H54 (cell line): ENCODE measurements around the gene SLC25A52.

Experiments
- DNase-seq: peaks from one replicate; pipeline ENCODE4 v3.0.0; 2011; ENCODE audit warnings: low spot score, mixed read lengths; ENCODE audit not compliant: insufficient read length
- FAIRE-seq: peaks from 3 replicates; lab custom pipeline; 2011; peaks lifted over from hg19 to GRCh38; lab: Jason Lieb, UNC
- POLR2A ChIP-seq: IDR thresholded peaks from 2 replicates; pipeline ENCODE4 v1.6.1; 2011; ENCODE audit warnings: low read depth, mild to moderate bottlenecking, low read length

SLC25A52 gene

DNA sequence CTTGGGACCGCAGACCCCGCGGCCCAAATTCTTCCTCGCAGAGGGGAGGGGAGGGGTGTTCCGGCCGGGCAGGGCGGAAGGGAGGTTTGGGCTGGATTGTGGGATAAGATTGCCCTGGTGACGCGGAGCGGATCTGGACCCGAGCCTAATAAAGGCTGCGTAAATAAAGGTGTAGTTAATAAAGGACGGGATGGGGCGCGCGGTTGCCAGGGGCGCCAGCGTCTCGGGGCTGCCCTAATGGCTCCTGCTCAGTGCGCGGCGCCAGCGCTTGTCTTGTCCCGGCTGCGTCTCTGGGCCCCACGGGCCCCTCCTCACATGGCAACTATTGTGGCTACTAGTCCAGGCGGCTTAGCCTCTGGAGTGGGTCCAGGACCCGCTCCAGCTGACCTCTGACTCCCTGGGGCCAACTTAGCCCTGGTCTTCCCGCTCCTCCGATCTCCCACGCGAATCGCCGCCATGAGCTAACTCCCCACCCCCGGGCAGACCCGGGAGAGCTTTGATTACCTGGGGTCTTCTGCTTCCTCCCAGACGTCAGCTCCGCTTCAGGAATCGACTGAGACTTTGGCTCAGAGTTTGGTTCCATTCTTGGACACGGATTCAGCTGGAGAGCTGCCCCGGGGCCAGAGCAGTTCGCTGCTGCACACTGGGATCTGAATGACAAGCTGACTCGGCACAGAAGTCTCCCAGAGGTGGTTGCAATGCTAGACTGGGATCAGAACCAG, 36.5 kb downstream of the SLC25A52 start:
- DNase-seq (no peak), FAIRE-seq (no peak)

DNA sequence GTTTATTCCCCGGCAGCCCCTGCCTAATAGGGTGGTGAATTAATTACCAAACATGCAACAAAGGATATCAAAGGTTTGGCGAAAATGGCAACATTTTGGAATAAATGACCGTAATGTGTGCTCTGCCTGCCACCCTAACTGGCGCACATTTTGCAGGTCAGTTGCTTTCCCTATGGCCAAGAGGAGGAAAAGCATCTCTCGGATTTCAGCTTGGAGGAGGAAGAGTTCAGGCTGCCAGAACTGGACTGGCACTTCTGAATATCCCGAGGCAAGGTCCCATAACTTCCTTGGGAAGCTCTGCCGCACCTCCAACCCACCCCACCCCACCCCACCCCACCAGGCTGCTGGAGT, 37.1 kb downstream of the SLC25A52 start:
- FAIRE-seq (no peak), DNase-seq (no peak)
- no peak for TF ChIP-seq POLR2A

More for the DNA sequence above, 36.5 kb downstream of the SLC25A52 start:
- no peak for TF ChIP-seq POLR2A

DNA sequence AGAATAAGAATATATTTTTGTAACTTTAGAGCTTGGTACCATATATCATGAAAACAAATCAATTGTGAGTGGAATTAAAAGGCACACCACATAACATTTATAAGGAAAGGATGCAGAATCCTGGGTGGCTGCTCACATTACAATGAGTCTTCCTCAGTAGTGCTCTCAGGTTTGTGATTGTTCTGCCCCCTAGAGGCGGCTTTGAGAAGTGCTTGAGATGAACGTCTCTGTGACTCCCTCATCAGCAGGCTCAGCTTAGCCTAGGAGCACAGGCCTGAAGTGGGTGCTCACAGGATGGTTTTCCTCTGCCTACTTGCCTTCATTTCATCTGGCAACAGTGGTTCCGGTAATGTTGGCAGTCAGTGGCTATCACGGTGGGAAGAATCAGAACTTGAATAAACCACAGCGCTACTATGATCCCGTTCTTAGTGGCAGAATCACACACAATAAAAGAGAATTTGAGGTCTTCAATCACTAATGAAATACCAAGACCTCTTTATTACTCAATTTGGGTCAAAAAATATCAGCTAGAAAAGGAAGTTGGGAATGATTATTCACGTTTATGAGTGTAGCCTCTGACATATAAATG, 38.2 kb downstream of the SLC25A52 start:
- TF ChIP-seq POLR2A, result no peak
- DNase-seq (peak; percentile 29), FAIRE-seq (peak; percentile 87)

DNA sequence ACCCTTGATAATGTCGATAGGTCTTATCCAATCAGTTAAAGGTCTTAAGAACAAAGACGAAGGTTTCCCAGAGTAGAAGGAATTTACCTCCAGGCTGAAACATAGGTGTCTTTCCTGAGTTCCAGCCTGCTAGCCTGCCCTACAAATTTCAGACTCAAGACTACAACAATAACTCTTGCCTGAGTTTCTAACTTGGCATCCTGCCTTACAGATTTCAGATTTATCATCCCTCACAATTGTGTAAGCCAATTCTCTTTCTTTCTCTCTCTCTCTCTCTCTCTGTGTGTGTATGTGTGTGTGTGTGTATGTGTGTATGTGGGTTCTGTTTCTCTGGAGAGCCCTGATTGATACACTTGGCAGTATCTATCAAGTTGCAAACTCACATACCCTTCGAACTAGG, 39.1 kb downstream of the SLC25A52 start:
- TF ChIP-seq POLR2A, result no peak
- DNase-seq (no peak), FAIRE-seq (no peak)

DNA sequence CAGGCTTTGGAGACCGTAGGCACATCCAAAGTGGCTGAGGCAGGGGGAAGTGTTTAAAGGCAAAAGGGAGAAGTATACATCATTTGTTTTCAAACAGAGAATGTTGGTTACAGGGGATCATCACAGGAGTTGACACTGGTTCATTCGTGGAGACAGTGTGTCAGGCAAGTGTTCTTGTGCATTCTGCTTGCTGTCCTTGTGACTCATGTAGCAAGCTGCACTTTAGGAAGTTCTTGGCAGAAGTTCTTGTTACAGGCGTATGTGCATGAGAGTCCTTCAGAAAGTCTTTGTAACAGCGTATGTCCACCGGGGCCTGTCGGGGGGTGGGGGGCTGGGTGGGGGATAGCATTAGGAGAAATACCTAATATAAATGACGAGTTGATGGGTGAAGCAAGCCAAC, 39.8 kb downstream of the SLC25A52 start:
- FAIRE-seq (no peak), DNase-seq (no peak)
- TF ChIP-seq POLR2A, result no peak

DNA sequence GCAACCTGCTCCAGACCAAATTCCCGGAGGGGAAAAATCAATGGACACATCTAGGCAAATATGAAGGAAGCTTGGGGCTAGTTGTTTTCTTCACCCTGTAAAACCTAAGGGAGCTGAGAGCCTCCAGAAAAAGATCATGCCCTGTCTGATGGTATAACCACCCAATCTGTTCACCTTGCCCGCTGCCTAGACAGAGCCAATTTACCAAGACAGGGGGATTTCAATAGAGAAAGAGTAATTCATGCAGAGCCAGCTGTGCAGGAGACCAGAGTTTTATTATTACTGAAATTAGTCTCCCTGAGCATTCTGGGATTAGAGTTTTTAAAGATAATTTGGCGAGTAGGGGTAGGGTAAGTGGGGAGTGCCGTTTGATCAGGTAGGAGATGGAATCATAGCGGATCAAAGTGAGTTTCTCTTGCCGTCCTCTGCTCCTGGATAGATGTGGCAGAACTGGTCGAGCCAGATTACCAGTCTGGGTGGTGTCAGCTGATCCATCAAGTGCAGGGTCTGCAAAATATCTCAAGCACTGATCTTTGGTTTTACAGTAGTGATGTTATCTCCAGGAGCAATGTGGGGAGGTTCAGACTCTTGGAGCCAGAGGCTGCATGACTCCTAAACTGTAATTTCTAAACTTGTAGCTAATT, 41.2 kb downstream of the SLC25A52 start:
- TF ChIP-seq POLR2A, result no peak
- no peak for DNase-seq
- no peak for FAIRE-seq

DNA sequence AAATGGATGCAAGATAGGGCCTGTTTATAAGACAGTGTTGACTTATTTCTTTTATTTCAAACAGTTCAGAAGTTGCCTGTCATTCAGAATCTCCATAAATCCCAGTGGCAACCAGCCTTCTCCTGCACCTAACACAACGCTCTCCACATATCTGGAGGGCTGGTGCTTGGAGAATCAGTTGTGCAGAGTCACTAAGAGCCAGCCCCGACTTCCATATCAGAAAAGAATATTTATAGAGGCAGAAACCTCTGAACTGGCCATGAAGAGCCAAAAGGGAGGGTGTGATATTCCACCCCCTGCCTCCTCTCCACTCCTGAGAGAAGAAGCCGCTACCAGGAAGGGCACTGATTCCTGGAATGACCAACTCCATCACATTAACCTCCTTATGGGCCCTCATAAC, 42.3 kb downstream of the SLC25A52 start:
- TF ChIP-seq POLR2A, result no peak
- DNase-seq, result no peak
- FAIRE-seq, result no peak

DNA sequence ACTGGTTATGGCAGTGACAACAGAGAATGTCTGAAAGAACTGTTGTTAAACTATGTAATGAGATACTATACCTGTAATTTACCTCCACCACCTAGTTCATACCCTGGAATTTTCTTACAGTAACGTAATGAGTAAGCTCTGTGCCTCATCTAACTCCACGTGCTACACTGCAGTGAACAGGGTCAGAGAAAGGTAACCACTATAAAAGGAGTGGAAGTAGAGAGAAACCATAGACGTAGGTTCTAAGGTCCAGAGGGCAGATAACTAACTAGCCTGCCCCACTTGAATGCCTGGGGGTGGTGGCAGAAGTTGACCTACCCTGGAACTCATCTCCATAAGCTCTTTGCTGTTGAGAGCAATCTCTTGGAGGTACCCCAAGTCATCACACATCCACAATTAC, 44.3 kb downstream of the SLC25A52 start:
- FAIRE-seq (no peak), DNase-seq (no peak)
- TF ChIP-seq POLR2A, result no peak

DNA sequence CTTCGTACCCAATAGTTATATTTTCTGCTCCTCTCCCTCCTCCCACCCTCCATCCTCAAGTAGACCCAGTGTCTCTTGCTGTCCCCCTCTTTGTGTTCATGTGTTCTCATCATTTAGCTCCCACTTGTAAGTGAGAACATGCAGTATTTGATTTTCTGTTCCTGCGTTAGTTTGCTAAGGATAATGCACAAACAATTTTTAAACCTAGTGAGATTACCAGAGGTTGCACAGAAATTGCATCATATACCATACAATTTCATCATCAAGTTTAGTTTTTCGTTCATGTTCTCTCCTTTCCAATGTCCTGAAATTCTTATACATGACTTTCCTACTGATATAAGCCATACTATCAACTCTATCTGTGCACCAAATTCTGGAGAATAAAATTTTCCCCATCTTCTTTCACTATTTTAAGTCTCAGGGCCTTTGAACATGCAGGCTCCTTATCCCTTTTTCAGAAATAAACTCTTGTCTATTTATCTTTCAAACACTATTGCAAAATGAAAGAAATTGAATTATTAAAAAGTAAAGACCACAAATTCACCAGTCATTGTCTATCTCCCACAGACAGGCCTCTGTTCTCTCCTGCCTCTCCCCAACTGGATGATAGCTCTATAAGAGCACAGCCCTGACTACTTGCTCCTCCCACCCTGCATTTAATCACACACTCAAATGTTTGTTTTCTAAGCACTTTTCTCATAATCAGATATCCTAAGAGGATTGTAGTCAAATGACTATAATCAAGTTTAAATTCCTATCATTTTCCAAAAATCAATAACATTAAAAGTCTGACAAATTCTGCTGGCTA, 49.1 kb downstream of the SLC25A52 start:
- no peak for FAIRE-seq
- no peak for DNase-seq
- TF ChIP-seq POLR2A, result no peak

DNA sequence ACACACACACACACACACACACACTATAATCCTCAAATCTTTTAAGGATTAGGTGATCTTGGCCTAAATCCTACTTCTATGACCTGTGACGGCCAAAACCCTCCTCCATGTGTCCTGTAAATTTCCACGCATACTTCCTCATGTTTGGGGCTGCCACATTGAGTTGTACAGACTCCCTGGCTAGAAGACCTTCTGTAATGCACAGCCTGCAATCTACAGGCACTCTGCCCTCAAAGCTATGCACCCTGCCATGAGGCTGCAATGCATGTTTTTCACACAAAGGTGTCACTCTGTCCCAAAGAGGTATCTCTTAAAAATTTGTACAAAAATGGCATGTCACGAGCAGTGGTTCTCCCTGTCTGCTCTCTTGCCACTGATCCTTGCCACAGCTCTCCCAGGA, 49.9 kb downstream of the SLC25A52 start:
- TF ChIP-seq POLR2A, result no peak
- no peak for FAIRE-seq
- no peak for DNase-seq
